22Rv1 (cell line): ENCODE results near the gene SEMA7A.

Experiments used
- ZFX ChIP-seq: fragments of 450-650 bp; IDR thresholded peaks from 2 replicates; pipeline ENCODE4 v1.6.1; 2017; ENCODE audit warnings: antibody characterized with exemption, borderline replicate concordance
- TF ChIP-seq, protein P1 (sequence below): fragments of 450-650 bp; IDR thresholded peaks from 2 replicates; pipeline ENCODE4 v1.5.1; 2017; ENCODE audit warnings: mild to moderate bottlenecking

- TF ChIP-seq, protein P1, sequence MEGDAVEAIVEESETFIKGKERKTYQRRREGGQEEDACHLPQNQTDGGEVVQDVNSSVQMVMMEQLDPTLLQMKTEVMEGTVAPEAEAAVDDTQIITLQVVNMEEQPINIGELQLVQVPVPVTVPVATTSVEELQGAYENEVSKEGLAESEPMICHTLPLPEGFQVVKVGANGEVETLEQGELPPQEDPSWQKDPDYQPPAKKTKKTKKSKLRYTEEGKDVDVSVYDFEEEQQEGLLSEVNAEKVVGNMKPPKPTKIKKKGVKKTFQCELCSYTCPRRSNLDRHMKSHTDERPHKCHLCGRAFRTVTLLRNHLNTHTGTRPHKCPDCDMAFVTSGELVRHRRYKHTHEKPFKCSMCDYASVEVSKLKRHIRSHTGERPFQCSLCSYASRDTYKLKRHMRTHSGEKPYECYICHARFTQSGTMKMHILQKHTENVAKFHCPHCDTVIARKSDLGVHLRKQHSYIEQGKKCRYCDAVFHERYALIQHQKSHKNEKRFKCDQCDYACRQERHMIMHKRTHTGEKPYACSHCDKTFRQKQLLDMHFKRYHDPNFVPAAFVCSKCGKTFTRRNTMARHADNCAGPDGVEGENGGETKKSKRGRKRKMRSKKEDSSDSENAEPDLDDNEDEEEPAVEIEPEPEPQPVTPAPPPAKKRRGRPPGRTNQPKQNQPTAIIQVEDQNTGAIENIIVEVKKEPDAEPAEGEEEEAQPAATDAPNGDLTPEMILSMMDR = no peak
- TF ChIP-seq ZFX = no peak
These were observed 9.5 kb upstream of the SEMA7A start for GRCh38 chr15:74443100-74443909.
